ENCODE data around the gene TGFBRAP1.

The TGFBRAP1 gene

GRCh38 chr2:105291981-105292380, 37.6 kb downstream of the TGFBRAP1 start:
- no peak for TF ChIP-seq CTCF (IDR thresholded peaks at IDR 0.05; ENCODE audit: control extremely low read depth, extremely low read depth, low read depth, missing control alignments)
- CTCF ChIA-PET, result interaction anchor here (1.8 to 4.2 kb wide), 2 partner anchors 8 to 177 kb away, joined by 5 to 23 read pairs; no protein-coding TSS in a partner anchor
- POLR2A ChIA-PET, result no interaction called here
- DNase-seq (ENCODE audit: extremely low spot score), result no peak

GRCh38 chr2:105290981-105291660, 38.4 kb downstream of the TGFBRAP1 start:
- ChIA-PET CTCF (no interaction called here), POLR2A (no interaction called here)
- no peak for TF ChIP-seq CTCF (IDR thresholded peaks at IDR 0.05; ENCODE audit: control extremely low read depth, extremely low read depth, low read depth, missing control alignments)
- no peak for DNase-seq (ENCODE audit: extremely low spot score)

- no peak for TF ChIP-seq CTCF (IDR thresholded peaks at IDR 0.05; ENCODE audit: control extremely low read depth, extremely low read depth, low read depth, missing control alignments)
- DNase-seq (ENCODE audit: extremely low spot score), result no peak
- ChIA-PET POLR2A (no interaction called here), CTCF (interaction anchor here (0.8 to 3.0 kb wide), 17 partner anchors 10 to 1256 kb away, joined by 3 to 14 read pairs (median 3); no protein-coding TSS in a partner anchor)
Observed at GRCh38 chr2:105288133-105288532, 41.4 kb downstream of the TGFBRAP1 start.

GRCh38 chr2:105287692-105288091, 41.8 kb downstream of the TGFBRAP1 start:
- peak; percentile 42 for DNase-seq (ENCODE audit: extremely low spot score)
- POLR2A ChIA-PET, result no interaction called here
- peak; percentile 43 for TF ChIP-seq CTCF (IDR thresholded peaks at IDR 0.05; ENCODE audit: control extremely low read depth, extremely low read depth, low read depth, missing control alignments)
- CTCF ChIA-PET, result interaction anchor here (0.8 to 3.0 kb wide), 17 partner anchors 10 to 1256 kb away, joined by 3 to 14 read pairs (median 3); no protein-coding TSS in a partner anchor

GRCh38 chr2:105283532-105283931, 46.0 kb downstream of the TGFBRAP1 start:
- no peak for TF ChIP-seq CTCF (IDR thresholded peaks at IDR 0.05; ENCODE audit: control extremely low read depth, extremely low read depth, low read depth, missing control alignments)
- CTCF ChIA-PET, result interaction anchor here (1.3 to 2.5 kb wide), 5 partner anchors 9 to 168 kb away, joined by 3 to 9 read pairs (median 5); no protein-coding TSS in a partner anchor
- POLR2A ChIA-PET, result no interaction called here
- no peak for DNase-seq (ENCODE audit: extremely low spot score)

GRCh38 chr2:105280281-105280680, 49.3 kb downstream of the TGFBRAP1 start:
- TF ChIP-seq CTCF (IDR thresholded peaks at IDR 0.05; ENCODE audit: control extremely low read depth, extremely low read depth, low read depth, missing control alignments), result no peak
- ChIA-PET POLR2A (no interaction called here), CTCF (interaction anchor here (1.8 kb wide), 1 partner anchor 30 kb away, joined by 3 read pairs; no protein-coding TSS in a partner anchor)

More at GRCh38 chr2:105280281-105280680, 49.3 kb downstream of the TGFBRAP1 start:
- no peak for DNase-seq (ENCODE audit: extremely low spot score)

All from GM10248 (cell line).